ENCODE data around the gene ECM1. TPM values are rescaled to one million over a fixed set of nuclear protein-coding genes. Genes with fewer than 3 reads are reported as not detected.
A peak's percentile ranks its signal among the peaks of the same experiment; 100 is the strongest.

The ECM1 gene
- total RNA-seq, 1 experiment from 2014 or later: 43.4 TPM

DNA sequence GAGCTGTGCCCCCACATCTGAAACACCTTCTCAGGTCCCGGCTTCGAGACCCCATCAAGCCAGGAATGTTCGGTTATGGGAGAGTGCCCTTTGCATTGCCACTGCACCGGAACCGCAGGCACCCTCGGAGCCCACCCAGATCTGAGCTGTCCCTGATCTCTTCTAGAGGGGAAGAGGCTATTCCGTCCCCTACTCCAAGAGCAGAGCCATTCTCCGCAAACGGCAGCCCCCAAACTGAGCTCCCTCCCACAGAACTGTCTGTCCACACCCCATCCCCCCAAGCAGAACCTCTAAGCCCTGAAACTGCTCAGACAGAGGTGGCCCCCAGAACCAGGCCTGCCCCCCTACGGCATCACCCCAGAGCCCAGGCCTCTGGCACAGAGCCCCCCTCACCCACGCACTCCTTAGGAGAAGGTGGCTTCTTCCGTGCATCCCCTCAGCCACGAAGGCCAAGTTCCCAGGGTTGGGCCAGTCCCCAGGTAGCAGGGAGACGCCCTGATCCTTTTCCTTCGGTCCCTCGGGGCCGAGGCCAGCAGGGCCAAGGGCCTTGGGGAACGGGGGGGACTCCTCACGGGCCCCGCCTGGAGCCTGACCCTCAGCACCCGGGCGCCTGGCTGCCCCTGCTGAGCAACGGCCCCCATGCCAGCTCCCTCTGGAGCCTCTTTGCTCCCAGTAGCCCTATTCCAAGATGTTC is 45.6 kb downstream of the ECM1 start:
- Histone ChIP-seq H3K4me3 (no peak overlapping the region), H3K27ac (no peak overlapping the region)
- no peak for DNase-seq (ENCODE audit: low read depth in 1 of 2, low spot score in 2 of 2)

DNA sequence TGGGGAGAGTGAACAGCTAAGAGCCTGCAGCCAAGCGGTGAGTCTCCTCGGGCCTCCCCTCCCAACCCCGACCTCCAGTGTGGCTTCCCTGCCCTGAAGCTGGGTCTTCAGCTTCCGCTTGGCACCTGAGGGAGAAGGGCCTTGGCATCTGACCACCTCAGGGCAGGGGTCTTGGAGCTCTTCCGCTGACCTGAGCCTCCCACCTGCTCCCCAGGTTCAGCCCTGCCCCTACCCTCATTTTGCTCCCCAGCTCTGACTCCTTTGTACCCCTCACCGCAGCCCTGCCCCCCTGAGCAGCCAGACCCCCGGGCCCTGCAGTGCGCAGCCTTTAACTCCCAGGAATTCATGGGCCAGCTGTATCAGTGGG is 46.2 kb downstream of the ECM1 start:
- Histone ChIP-seq H3K9me3 (replicated peaks) (no peaks in the 10 kb centered on the region), H3K27ac (no peak overlapping the region), H3K4me1 (replicated peaks) (peaks cover 10% of the 10 kb centered on the region), H3K27me3 (replicated peaks) (no peaks in the 10 kb centered on the region), H3K4me3 (no peak overlapping the region), H3K36me3 (no peaks in the 10 kb centered on the region)
- DNase-seq (ENCODE audit: low read depth in 1 of 2, low spot score in 2 of 2): no peak

More for the DNA sequence above, 45.6 kb downstream of the ECM1 start:
- Histone ChIP-seq H3K36me3 (no peaks in the 10 kb centered on the region), H3K9me3 (replicated peaks) (no peaks in the 10 kb centered on the region), H3K4me1 (replicated peaks) (peaks cover 14% of the 10 kb centered on the region), H3K27me3 (replicated peaks) (no peaks in the 10 kb centered on the region)

DNA sequence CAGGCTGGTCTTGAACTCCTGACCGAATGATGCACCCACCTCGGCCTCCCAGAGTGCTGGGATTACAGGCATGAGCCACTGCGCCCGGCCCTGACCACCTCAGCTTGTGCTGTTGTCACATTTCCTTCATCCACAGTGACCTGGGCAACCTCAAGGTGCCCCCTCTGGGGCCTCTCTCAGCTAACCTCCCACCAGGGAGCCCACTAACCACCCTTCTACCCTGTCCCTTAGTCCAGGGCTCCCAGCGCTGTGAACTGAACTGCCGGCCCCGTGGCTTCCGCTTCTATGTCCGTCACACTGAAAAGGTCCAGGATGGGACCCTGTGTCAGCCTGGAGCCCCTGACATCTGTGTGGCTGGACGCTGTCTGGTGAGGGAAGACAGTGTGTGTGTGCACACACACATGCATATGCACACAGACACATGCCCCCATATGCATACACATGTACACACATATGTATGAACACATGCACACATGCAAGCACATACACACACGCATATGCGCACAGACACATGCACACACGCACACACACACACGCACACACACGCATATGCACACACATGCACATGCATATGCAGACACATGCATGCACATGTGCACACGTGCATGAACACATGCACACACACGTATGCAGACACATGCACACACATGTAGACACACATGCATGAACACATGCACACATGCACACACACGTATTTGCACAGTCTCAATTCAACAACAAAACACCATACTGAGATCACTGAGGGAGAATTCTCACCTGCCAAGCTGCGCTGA is 47.5 kb downstream of the ECM1 start:
- no peaks in the 10 kb centered on the region for H3K27me3 ChIP-seq (replicated peaks)
- H3K36me3 ChIP-seq: no peaks in the 10 kb centered on the region
- peaks cover 7% of the 10 kb centered on the region for H3K4me1 ChIP-seq (replicated peaks)
- no peak for DNase-seq (ENCODE audit: low read depth in 1 of 2, low spot score in 2 of 2)
- no peaks in the 10 kb centered on the region for H3K9me3 ChIP-seq (replicated peaks)
- no peak overlapping the region for H3K4me3 ChIP-seq
- no peak overlapping the region for H3K27ac ChIP-seq

DNA sequence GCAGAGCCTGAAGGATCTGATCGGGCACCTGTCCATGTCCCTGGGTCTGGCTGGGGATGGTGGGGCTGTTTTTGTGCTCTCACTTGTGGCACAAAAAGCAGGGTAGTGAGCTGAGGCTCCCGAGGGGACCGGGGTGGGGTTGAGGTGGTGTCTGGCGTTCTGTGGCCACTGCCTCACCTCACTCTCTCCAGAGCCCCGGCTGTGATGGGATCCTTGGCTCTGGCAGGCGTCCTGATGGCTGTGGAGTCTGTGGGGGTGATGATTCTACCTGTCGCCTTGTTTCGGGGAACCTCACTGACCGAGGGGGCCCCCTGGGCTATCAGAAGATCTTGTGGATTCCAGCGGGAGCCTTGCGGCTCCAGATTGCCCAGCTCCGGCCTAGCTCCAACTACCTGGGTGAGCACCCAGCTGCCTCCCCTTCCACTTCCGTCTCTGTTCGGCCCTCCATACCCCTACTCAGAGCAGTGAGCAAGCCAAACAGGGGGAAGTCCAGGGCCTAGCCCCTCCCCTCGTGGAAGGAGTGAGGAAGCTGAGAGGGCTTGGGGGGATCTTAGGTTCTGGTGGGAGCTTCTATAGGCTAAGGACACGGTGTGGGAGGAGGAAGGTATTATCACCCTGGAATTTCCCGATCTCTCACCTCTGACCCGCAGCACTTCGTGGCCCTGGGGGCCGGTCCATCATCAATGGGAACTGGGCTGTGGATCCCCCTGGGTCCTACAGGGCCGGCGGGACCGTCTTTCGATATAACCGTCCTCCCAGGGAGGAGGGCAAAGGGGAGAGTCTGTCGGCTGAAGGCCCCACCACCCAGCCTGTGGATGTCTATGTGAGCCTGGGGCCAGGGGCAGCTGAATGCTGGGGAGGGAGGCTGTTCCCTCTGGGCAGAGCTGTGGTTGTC is 48.3 kb downstream of the ECM1 start:
- Histone ChIP-seq H3K36me3 (no peaks in the 10 kb centered on the region), H3K27ac (no peak overlapping the region), H3K9me3 (replicated peaks) (no peaks in the 10 kb centered on the region), H3K4me3 (no peak overlapping the region), H3K27me3 (replicated peaks) (no peaks in the 10 kb centered on the region), H3K4me1 (replicated peaks) (peaks cover 14% of the 10 kb centered on the region)
- DNase-seq (ENCODE audit: low read depth in 1 of 2, low spot score in 2 of 2): no peak

DNA sequence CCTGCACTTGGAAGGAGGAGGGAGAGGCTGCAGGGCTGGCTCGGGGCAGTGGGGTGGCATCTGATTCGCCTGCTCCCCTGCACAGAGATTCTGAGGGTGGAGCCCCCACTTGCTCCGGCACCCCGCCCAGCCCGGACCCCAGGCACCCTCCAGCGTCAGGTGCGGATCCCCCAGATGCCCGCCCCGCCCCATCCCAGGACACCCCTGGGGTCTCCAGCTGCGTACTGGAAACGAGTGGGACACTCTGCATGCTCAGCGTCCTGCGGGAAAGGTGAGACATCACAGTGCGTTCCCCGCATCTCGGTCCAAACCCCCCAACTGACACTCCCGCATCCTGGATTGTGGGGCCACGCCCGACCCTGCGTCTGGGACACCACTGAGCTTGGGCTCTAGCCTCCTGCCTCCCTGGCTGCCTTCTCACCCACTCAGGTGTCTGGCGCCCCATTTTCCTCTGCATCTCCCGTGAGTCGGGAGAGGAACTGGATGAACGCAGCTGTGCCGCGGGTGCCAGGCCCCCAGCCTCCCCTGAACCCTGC is 49.2 kb downstream of the ECM1 start:
- Histone ChIP-seq H3K4me1 (replicated peaks) (peaks cover 22% of the 10 kb centered on the region), H3K36me3 (no peaks in the 10 kb centered on the region), H3K4me3 (no peak overlapping the region), H3K9me3 (replicated peaks) (no peaks in the 10 kb centered on the region), H3K27me3 (replicated peaks) (no peaks in the 10 kb centered on the region), H3K27ac (no peak overlapping the region)
- no peak for DNase-seq (ENCODE audit: low read depth in 1 of 2, low spot score in 2 of 2)

DNA sequence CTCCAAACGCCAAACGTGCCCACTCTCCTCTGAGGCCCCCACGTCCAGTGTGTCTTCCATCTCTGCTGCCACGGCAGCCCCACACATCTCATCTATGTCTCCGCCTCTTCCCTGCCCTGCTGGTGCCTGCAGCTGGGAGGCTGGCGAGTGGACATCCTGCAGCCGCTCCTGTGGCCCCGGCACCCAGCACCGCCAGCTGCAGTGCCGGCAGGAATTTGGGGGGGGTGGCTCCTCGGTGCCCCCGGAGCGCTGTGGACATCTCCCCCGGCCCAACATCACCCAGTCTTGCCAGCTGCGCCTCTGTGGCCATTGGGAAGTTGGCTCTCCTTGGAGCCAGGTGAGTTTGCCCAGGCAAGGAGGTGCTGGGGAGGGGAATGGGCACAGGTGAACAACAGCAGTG is 49.9 kb downstream of the ECM1 start:
- H3K4me1 ChIP-seq (replicated peaks): peaks cover 24% of the 10 kb centered on the region
- H3K36me3 ChIP-seq: no peaks in the 10 kb centered on the region
- H3K27me3 ChIP-seq (replicated peaks): no peaks in the 10 kb centered on the region
- no peak overlapping the region for H3K4me3 ChIP-seq
- H3K9me3 ChIP-seq (replicated peaks): no peaks in the 10 kb centered on the region
- DNase-seq (ENCODE audit: low read depth in 1 of 2, low spot score in 2 of 2): no peak
- no peak overlapping the region for H3K27ac ChIP-seq

DNA sequence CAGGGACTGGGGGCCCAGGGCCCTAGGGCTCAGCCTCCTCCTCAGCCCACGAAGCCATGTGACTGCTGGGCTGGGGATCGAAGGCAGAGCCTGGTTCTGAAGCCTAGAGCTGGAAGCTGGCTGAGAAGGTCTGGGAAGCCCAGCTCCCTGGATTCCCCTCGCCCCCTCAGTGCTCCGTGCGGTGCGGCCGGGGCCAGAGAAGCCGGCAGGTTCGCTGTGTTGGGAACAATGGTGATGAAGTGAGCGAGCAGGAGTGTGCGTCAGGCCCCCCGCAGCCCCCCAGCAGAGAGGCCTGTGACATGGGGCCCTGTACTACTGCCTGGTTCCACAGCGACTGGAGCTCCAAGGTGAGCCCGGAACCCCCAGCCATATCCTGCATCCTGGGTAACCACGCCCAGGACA is 50.4 kb downstream of the ECM1 start:
- Histone ChIP-seq H3K27ac (no peak overlapping the region), H3K4me3 (no peak overlapping the region)

DNA sequence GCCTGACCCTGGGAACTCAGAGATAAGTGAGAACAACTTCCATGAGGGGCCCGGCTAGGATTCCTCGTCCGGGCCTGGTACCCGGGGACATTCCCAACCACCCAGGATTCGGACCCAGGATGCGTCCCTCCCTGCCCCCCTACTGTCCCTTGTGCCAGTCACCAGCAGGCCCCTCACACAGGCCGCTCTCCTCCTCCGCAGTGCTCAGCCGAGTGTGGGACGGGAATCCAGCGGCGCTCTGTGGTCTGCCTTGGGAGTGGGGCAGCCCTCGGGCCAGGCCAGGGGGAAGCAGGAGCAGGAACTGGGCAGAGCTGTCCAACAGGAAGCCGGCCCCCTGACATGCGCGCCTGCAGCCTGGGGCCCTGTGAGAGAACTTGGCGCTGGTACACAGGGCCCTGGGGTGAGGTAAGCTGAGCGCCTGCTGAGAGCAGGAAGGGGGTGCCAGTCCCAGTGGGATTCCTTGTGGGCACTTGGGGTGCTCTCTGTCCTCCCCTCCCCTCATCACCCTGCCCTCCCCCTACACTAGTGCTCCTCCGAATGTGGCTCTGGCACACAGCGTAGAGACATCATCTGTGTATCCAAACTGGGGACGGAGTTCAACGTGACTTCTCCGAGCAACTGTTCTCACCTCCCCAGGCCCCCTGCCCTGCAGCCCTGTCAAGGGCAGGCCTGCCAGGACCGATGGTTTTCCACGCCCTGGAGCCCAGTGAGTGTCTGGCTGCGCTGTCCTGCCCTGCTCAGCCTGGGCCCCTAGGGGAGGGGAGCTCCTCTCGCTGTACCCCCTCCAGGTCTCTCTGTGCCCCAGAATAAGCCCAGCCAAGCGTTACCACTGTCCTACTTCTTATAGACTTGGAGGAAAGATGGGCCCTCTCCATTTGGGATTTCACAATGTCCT is 51.1 kb downstream of the ECM1 start:
- Histone ChIP-seq H3K4me1 (replicated peaks) (peaks cover 36% of the 10 kb centered on the region), H3K9me3 (replicated peaks) (no peaks in the 10 kb centered on the region), H3K27me3 (replicated peaks) (no peaks in the 10 kb centered on the region), H3K27ac (no peak overlapping the region), H3K4me3 (no peak overlapping the region), H3K36me3 (no peaks in the 10 kb centered on the region)
- peak in 1 of 2 experiments; percentile 1 for DNase-seq (ENCODE audit: low read depth in 1 of 2, low spot score in 2 of 2)

More for the DNA sequence above, 50.4 kb downstream of the ECM1 start:
- Histone ChIP-seq H3K27me3 (replicated peaks) (no peaks in the 10 kb centered on the region), H3K4me1 (replicated peaks) (peaks cover 29% of the 10 kb centered on the region), H3K36me3 (no peaks in the 10 kb centered on the region), H3K9me3 (replicated peaks) (no peaks in the 10 kb centered on the region)
- DNase-seq (ENCODE audit: low read depth in 1 of 2, low spot score in 2 of 2): no peak

DNA sequence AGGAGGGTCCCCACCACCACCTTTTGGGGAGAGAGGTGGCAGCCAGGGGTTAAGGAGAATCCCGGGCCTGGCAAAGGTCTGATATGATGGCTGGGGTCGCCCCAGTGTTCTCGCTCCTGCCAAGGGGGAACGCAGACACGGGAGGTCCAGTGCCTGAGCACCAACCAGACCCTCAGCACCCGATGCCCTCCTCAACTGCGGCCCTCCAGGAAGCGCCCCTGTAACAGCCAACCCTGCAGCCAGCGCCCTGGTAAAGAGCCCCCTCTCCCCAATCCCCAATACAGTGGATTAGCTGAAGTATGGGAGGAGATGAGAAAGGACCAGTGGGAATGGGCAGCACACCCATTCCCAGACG is 51.7 kb downstream of the ECM1 start:
- no peak for DNase-seq (ENCODE audit: low read depth in 1 of 2, low spot score in 2 of 2)
- H3K4me1 ChIP-seq (replicated peaks): peaks cover 39% of the 10 kb centered on the region
- H3K9me3 ChIP-seq (replicated peaks): no peaks in the 10 kb centered on the region
- H3K4me3 ChIP-seq: no peak overlapping the region
- H3K27me3 ChIP-seq (replicated peaks): no peaks in the 10 kb centered on the region
- H3K36me3 ChIP-seq: no peaks in the 10 kb centered on the region
- no peak overlapping the region for H3K27ac ChIP-seq

DNA sequence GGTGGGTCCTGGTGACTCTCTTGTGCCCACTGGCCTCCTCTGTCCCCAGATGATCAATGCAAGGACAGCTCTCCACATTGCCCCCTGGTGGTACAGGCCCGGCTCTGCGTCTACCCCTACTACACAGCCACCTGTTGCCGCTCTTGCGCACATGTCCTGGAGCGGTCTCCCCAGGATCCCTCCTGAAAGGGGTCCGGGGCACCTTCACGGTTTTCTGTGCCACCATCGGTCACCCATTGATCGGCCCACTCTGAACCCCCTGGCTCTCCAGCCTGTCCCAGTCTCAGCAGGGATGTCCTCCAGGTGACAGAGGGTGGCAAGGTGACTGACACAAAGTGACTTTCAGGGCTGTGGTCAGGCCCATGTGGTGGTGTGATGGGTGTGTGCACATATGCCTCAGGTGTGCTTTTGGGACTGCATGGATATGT is 52.1 kb downstream of the ECM1 start:
- H3K9me3 ChIP-seq (replicated peaks): no peaks in the 10 kb centered on the region
- H3K4me1 ChIP-seq (replicated peaks): peaks cover 39% of the 10 kb centered on the region

DNA sequence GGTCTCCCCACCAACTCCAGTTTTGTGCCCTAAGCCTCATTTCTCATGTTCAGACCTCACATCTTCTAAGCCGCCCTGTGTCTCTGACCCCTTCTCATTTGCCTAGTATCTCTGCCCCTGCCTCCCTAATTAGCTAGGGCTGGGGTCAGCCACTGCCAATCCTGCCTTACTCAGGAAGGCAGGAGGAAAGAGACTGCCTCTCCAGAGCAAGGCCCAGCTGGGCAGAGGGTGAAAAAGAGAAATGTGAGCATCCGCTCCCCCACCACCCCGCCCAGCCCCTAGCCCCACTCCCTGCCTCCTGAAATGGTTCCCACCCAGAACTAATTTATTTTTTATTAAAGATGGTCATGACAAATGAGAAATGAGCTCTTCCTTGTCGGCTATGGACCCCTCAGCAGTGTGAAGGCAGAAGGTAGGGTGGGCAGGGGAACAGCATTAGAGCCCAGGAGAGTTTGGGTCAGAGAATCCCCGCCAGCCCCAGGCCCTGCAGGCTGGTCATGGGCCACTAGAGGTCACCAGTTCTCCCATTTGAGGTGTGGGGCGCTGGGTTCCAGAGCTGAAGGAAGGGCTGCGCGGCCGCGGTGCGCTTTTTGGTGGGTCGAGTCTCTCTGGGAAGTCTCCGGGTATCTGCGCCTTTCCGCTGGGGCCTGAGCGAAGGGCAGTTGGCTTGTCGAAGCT is 52.8 kb downstream of the ECM1 start:
- H3K27ac ChIP-seq: peak overlapping the region; percentile 96
- H3K9me3 ChIP-seq (replicated peaks): no peaks in the 10 kb centered on the region
- H3K4me1 ChIP-seq (replicated peaks): peaks cover 39% of the 10 kb centered on the region
- no peaks in the 10 kb centered on the region for H3K36me3 ChIP-seq
- DNase-seq (ENCODE audit: low read depth in 1 of 2, low spot score in 2 of 2): peak in 1 of 2 experiments; percentile 91
- H3K4me3 ChIP-seq: peak overlapping the region; percentile 40
- H3K27me3 ChIP-seq (replicated peaks): no peaks in the 10 kb centered on the region

More for the DNA sequence above, 52.1 kb downstream of the ECM1 start:
- Histone ChIP-seq H3K4me3 (no peak overlapping the region), H3K27me3 (replicated peaks) (no peaks in the 10 kb centered on the region), H3K36me3 (no peaks in the 10 kb centered on the region), H3K27ac (no peak overlapping the region)
- DNase-seq (ENCODE audit: low read depth in 1 of 2, low spot score in 2 of 2): peak; percentile 48 to 75

DNA sequence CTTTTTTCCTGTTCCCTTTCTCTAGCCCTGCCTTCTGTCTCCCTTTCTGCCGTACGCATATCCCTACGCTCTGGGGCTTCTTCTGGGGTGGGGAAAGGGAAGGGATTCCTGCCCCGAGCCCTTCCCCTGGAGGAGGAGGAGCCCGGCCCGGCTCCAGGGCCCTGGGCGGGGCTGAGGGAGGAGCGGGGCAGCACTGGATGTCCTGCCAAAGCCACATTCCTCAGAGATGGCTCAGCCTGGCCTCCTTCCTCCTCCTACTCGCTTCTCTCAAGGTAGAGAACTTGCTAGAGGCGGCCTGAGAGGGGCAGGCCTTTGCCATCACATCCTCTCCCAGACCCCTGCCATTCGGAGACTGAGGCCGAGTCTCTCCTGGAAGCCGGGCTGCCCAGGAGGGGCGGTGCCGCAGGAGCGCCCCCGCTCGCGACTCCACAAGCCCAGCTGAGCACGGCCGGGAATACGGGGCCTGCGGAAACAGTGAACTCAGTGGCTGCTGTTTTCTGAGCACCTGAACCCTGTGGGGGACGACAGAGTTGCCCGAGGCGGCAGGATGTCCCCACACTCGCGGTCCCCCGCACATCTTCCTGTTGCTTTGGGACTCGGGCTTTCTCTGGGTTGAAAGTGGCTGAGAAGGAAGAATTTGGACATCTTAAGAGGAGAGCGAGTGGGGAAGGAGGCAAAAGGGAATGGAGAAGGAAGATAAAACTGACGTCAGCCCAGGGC is 53.5 kb downstream of the ECM1 start:
- Histone ChIP-seq H3K4me3 (peak overlapping the region; percentile 40), H3K4me1 (replicated peaks) (peaks cover 39% of the 10 kb centered on the region), H3K27ac (peak overlapping the region; percentile 96), H3K27me3 (replicated peaks) (no peaks in the 10 kb centered on the region), H3K36me3 (peaks cover under 1% of the 10 kb centered on the region; the same call in 1 of the 2 replicates), H3K9me3 (replicated peaks) (no peaks in the 10 kb centered on the region)
- peak; percentile 98 to 100 for DNase-seq (ENCODE audit: low read depth in 1 of 2, low spot score in 2 of 2)
